Esophagus squamous epithelium (tissue), 5 donors: Measurements from ENCODE around the gene WDR31. TPM values are rescaled to one million over a fixed set of nuclear protein-coding genes. Genes with fewer than 3 reads are reported as not detected.
A peak's percentile ranks its signal among the peaks of the same experiment; 100 is the strongest.
"Not testable (repeated sequence)": the region's sequence is repeated elsewhere in the genome, so short reads cannot be mapped to it uniquely, and the experiment has no call there.

Experiments used
- DNase-seq: peaks from one replicate; lab custom pipeline; 2025; lab: John Stamatoyannopoulos, UW
- H3K27ac ChIP-seq, 4 donors: fragments of 200-600 bp; sonication (generic); one replicate each; pipeline ENCODE4 v1.5.1; 2016 to 2019; ENCODE audit warnings: mild to moderate bottlenecking in 1 of 4
- H3K27me3 ChIP-seq, 4 donors: fragments of 200-600 bp; sonication (generic); 1 replicate in 3 of 4; 2 replicates in 1 of 4; pipeline versions ENCODE4 v1.5.1 to v1.6.0; 2017 to 2021; ENCODE audit warnings: antibody characterized with exemption in 1 of 4
- H3K36me3 ChIP-seq, 3 donors: fragments of 200-600 bp; sonication (generic); one replicate each; pipeline ENCODE4 v1.5.1; 2016 to 2019
- H3K4me1 ChIP-seq, 3 donors: fragments of 200-600 bp; sonication (generic); one replicate each; pipeline ENCODE4 v1.5.1; 2017 to 2019
- H3K4me3 ChIP-seq, 4 donors: fragments of 200-600 bp; sonication (generic); 1 replicate in 3 of 4; 2 replicates in 1 of 4; pipeline ENCODE4 v1.5.1; 2016 to 2019; ENCODE audit warnings: mild to moderate bottlenecking in 2 of 4, moderate library complexity in 1 of 4
- H3K9me3 ChIP-seq, 3 donors: fragments of 200-600 bp; sonication (generic); one replicate each; pipeline ENCODE4 v1.5.1; 2016 to 2019
- POLR2A ChIP-seq, 4 donors: fragments of 450-650 bp; IDR thresholded peaks; one replicate each; pipeline ENCODE4 v1.6.1; 2017; ENCODE audit warnings: antibody characterized with exemption in 4 of 4, mild to moderate bottlenecking in 4 of 4, moderate library complexity in 3 of 4
- WGBS, 2 donors: methylation state at CpG; one replicate each; pipeline ENCODE4 v1.1.5; 2018; 5-methylcytosine and 5-hydroxymethylcytosine counted together
- intact Hi-C: fragments of 100-400 bp; cut with DNase I; formaldehyde crosslinking; loops from one replicate; pipeline ENCODE4 v1.15.0; 2022
- total RNA-seq, 4 donors: library from RNA; depleted of rRNA; stranded (reverse); fragments of >200 nt; gene quantifications; one replicate each; pipeline ENCODE4 v1.1.0, GENCODE V29; 2016
- TF ChIP-seq, protein P1 (sequence below), 6 experiments: fragments of 450-650 bp in 4 of 6; fragments of 200-600 bp in 2 of 6; sonication (generic) in 2 of 6; IDR thresholded peaks; one replicate each; pipeline ENCODE4 v1.5.1; 2016 to 2019; ENCODE audit warnings: antibody characterized with exemption in 6 of 6, mild to moderate bottlenecking in 4 of 6, moderate library complexity in 4 of 6
- donor health status: DM: yes; HTN: yes; CAD: no.

The WDR31 gene
- total RNA-seq, 4 donors from 2014 or later: 1.1 to 1.9 (median 1.5) TPM

GRCh38 chr9:113298311-113298710 is 41.8 kb downstream of the WDR31 start:
- 75 to 100% methylated on average over 3 to 8 of the region's 8 CpGs for WGBS, 2 donors
- peaks cover 0 to 20% (median 0%) of the 10 kb centered on the region in 4 donors for H3K27me3 ChIP-seq
- H3K4me3 ChIP-seq: no peak overlapping the region
- intact Hi-C loops: no loop called here
- no peaks in the 10 kb centered on the region for H3K9me3 ChIP-seq
- TF ChIP-seq, protein P1, sequence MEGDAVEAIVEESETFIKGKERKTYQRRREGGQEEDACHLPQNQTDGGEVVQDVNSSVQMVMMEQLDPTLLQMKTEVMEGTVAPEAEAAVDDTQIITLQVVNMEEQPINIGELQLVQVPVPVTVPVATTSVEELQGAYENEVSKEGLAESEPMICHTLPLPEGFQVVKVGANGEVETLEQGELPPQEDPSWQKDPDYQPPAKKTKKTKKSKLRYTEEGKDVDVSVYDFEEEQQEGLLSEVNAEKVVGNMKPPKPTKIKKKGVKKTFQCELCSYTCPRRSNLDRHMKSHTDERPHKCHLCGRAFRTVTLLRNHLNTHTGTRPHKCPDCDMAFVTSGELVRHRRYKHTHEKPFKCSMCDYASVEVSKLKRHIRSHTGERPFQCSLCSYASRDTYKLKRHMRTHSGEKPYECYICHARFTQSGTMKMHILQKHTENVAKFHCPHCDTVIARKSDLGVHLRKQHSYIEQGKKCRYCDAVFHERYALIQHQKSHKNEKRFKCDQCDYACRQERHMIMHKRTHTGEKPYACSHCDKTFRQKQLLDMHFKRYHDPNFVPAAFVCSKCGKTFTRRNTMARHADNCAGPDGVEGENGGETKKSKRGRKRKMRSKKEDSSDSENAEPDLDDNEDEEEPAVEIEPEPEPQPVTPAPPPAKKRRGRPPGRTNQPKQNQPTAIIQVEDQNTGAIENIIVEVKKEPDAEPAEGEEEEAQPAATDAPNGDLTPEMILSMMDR (IDR thresholded peaks at IDR 0.05): no peak
- no peak for TF ChIP-seq POLR2A (IDR thresholded peaks at IDR 0.05)
- H3K4me1 ChIP-seq: peaks cover 0 to 10% (median 3%) of the 10 kb centered on the region in 3 donors
- H3K27ac ChIP-seq: no peak overlapping the region
- peaks cover 0 to 8% (median 1%) of the 10 kb centered on the region in 3 donors for H3K36me3 ChIP-seq
- no peak for DNase-seq

- intact Hi-C loops: no loop called here
- H3K36me3 ChIP-seq: peaks cover 0 to 21% (median 15%) of the 10 kb centered on the region in 3 donors
- H3K27me3 ChIP-seq: peaks cover 0 to 20% (median 0%) of the 10 kb centered on the region in 4 donors
- H3K4me1 ChIP-seq: no peaks in the 10 kb centered on the region
- no peak for DNase-seq
- H3K4me3 ChIP-seq: no peak overlapping the region
- no peaks in the 10 kb centered on the region for H3K9me3 ChIP-seq
- no peak overlapping the region for H3K27ac ChIP-seq
- WGBS, 2 donors: 69 to 75% methylated on average over 8 to 9 of the region's 9 CpGs
- TF ChIP-seq POLR2A (IDR thresholded peaks at IDR 0.05): no peak
- TF ChIP-seq, protein P1 (IDR thresholded peaks at IDR 0.05): no peak
Observed at GRCh38 chr9:113296796-113297558, 43.1 kb downstream of the WDR31 start.

DNA sequence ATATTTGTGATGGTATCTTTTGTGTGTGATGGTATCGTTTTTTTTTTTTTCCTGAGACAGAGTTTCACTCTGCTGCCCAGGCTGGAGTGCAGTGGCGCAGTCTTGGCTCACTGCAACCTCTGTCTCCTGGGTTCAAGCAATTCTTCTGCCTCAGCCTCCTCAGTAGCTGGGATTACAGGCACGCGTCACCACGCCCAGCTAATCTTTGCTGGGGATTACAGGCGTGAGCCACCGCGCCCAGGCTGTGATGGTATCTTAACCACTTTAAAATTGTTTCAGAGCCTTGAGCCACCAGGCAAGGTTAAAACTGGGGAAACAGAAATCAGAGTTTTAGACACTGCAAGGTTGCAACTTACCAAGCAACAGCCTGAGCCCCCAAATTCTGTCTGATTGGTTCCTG is 43.8 kb downstream of the WDR31 start:
- H3K9me3 ChIP-seq, DNase-seq, H3K4me1 ChIP-seq, H3K27ac ChIP-seq, H3K4me3 ChIP-seq, intact Hi-C loops: not testable (repeated sequence)
- Histone ChIP-seq H3K36me3 (peaks cover 7 to 28% (median 22%) of the 10 kb centered on the region in 3 donors), H3K27me3 (peaks cover 0 to 20% (median 0%) of the 10 kb centered on the region in 4 donors)
- WGBS, 2 donors: 53 to 65% methylated on average over 2 to 8 of the region's 8 CpGs

DNA sequence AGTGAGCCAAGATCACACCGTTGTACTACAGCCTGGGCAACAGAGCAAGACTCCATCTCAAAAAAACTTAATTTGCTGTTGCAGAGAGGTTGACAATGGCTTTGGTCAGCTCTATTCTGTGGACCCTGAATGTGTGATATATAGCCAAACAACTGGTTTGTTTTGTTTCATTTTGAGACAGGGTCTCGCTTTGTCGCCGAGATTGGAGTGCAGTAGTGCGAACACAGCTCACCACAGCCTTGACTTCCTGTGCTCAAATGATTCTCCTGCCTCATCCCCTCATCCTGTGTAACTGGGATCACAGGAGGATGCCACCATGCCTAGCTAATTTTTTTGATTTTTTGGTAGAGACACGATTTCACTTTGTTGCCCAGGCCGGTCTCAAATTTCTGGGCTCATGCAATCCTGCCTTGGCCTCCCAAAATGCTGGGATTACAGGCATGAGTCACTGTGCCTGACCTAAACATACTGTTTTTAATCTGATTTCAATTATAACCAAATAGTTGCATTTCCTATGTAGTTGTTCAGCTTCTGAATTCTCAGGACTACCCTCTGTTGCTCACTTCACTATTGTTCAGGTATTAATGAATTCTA is 46.7 kb downstream of the WDR31 start:
- no peak for DNase-seq
- Histone ChIP-seq H3K4me1 (no peaks in the 10 kb centered on the region), H3K4me3 (no peak overlapping the region), H3K9me3 (no peaks in the 10 kb centered on the region), H3K27me3 (peaks cover 0 to 10% (median 0%) of the 10 kb centered on the region in 4 donors), H3K36me3 (peaks cover 12 to 57% (median 36%) of the 10 kb centered on the region in 3 donors), H3K27ac (no peak overlapping the region)
- intact Hi-C loops: no loop called here
- WGBS, 2 donors: 80 to 81% methylated on average over 7 of the region's 7 CpGs
- TF ChIP-seq, protein P1 (IDR thresholded peaks at IDR 0.05): no peak
- no peak for TF ChIP-seq POLR2A (IDR thresholded peaks at IDR 0.05)

DNA sequence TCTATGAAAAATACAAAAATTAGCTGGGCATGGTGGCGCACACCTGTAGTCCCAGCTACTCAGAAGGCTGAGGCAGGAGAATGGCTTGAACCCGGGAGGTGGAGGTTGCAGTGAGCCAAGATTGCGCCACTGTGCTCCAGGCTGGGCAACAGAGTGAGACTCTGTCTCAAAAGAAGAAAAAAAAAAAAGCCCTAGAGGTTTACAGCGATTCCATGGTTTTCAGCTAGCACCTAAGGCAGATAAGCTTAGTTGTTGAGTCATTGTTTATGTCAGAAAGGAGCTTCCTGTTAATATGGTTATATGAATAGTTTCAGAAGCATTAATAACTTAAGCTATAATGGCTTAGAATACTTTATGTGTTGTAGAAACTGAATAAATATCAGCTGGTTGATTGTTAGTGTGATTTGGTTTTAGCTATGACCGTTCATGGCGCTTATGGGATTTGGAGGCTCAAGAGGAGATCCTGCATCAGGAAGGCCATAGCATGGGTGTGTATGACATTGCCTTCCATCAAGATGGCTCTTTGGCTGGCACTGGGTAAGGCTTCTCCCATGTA is 49.9 kb downstream of the WDR31 start:
- Histone ChIP-seq H3K4me3 (no peak overlapping the region), H3K36me3 (peaks cover 19 to 89% (median 58%) of the 10 kb centered on the region in 3 donors), H3K9me3 (no peaks in the 10 kb centered on the region), H3K27me3 (no peaks in the 10 kb centered on the region), H3K4me1 (no peaks in the 10 kb centered on the region), H3K27ac (peak overlapping the region in 1 of 4 donors; percentile 15)
- WGBS, 2 donors: 78 to 85% methylated on average over 6 of the region's 6 CpGs
- no peak for TF ChIP-seq POLR2A (IDR thresholded peaks at IDR 0.05)
- TF ChIP-seq, protein P1 (IDR thresholded peaks at IDR 0.05): no peak
- DNase-seq: no peak
- intact Hi-C loops: no loop called here
